Measurements from ENCODE around the gene USP5.

The USP5 gene

DNA sequence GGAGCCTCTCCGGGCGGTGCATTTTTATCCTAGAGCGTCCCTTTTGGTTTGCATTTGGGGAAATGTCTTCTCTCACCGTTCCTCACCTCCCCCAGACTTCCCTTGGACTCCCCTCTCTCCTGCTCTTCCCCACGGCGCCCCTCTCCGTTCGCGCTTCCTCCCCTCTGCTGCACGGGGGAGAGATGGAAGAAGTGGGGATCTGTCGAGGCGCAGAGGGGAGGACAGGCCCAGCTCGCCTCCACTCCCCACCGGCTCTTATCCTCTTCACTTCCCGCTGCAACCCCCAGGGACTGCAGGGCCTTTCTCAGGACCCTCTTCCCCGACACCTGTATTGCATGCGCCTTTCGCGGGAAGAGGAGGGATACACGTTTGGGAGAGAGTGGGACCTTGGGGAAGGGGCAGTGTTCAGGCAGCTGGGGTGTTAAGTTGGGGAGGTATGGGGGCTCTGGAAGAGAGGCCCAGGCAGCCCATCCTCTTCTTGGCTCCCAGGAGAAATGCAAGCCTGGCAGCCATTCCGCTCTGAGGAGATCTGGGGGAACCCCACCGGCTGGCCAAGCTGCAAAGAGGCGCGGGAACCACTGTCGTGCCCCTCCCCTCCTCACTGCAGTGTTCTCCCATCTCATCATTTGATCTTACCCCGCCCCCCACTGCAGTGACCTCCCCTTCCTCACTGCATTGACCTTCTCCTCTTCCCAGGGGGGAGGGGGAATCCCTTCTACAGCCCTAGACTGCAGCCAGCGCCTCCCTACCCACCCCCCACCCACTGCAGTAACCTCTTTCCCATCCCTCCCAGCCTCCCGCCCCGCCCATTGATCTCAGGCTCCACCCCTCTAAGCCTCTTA lies 63.2 kb downstream of the USP5 start:
- no peaks in the 10 kb centered on the region for H3K9me3 ChIP-seq (ENCODE audit: control insufficient read depth, low read length)
- H3K36me3 ChIP-seq (ENCODE audit: control insufficient read depth, insufficient read depth, low read length, severe bottlenecking): no peaks in the 10 kb centered on the region
- H3K4me3 ChIP-seq (ENCODE audit: low read length): peak overlapping the region; percentile 81
- peaks cover 8% of the 10 kb centered on the region for H3K4me1 ChIP-seq (ENCODE audit: control insufficient read depth, insufficient read depth, low read length)
- no peaks in the 10 kb centered on the region for H3K27me3 ChIP-seq (replicated peaks; ENCODE audit: control insufficient read depth, insufficient read depth, low read length)
- peak overlapping the region; percentile 71 for H3K9ac ChIP-seq (ENCODE audit: low read length)
- no peak for DNase-seq (ENCODE audit: low read depth)

- H3K27me3 ChIP-seq (replicated peaks; ENCODE audit: control insufficient read depth, insufficient read depth, low read length): no peaks in the 10 kb centered on the region
- H3K9me3 ChIP-seq (ENCODE audit: control insufficient read depth, low read length): no peaks in the 10 kb centered on the region
- H3K4me1 ChIP-seq (ENCODE audit: control insufficient read depth, insufficient read depth, low read length): peaks cover 8% of the 10 kb centered on the region
- H3K9ac ChIP-seq (ENCODE audit: low read length): no peak overlapping the region
- no peak overlapping the region for H3K4me3 ChIP-seq (ENCODE audit: low read length)
- no peak for DNase-seq (ENCODE audit: low read depth)
- no peaks in the 10 kb centered on the region for H3K36me3 ChIP-seq (ENCODE audit: control insufficient read depth, insufficient read depth, low read length, severe bottlenecking)
Measured at GRCh38 chr12:6915789-6916285, 63.9 kb downstream of the USP5 start.
